ENCODE results near the gene FAM186B. TPM values are rescaled to one million over a fixed set of nuclear protein-coding genes. Genes with fewer than 3 reads are reported as not detected.
A peak's percentile ranks its signal among the peaks of the same experiment; 100 is the strongest.

Gene FAM186B
- total RNA-seq, 1 experiment from 2014 or later: 0.46 TPM

- peaks cover 14% of the 10 kb centered on the region for H3K23me2 ChIP-seq (ENCODE audit: insufficient read length, low read depth, low read length, poor library complexity, severe bottlenecking)
- H3K36me3 Mint-ChIP-seq (ENCODE audit: insufficient read depth in 1 of 3, low read depth in 3 of 3): no peaks in the 10 kb centered on the region
- no peak overlapping the region for H2BK20ac ChIP-seq (ENCODE audit: low read depth, low read length, poor library complexity, severe bottlenecking)
- no peak overlapping the region for H3K14ac ChIP-seq (ENCODE audit: insufficient read depth, low read length)
- H3K27me3 Mint-ChIP-seq (ENCODE audit: low read depth): peaks cover 96% of the 10 kb centered on the region
- DNase-seq: no peak
- no peak overlapping the region for H4K8ac ChIP-seq (replicated peaks; ENCODE audit: insufficient read length, low read depth, low read length)
- H3K4me1 Mint-ChIP-seq: peaks cover 20 to 38% of the 10 kb centered on the region in 2 experiments
- no peaks in the 10 kb centered on the region for H3K79me1 ChIP-seq (ENCODE audit: insufficient read depth, low read depth, low read length, poor library complexity, severe bottlenecking)
- H3K9ac ChIP-seq (ENCODE audit: extremely low read depth, insufficient read length, low read length): no peak overlapping the region
- no peaks in the 10 kb centered on the region; the same call in 1 of the 2 replicates for H3K4me1 ChIP-seq (ENCODE audit: insufficient read depth, low read length)
- no peak overlapping the region for H2BK5ac ChIP-seq (ENCODE audit: insufficient read length, low read length)
- H3K23ac ChIP-seq (ENCODE audit: insufficient read length, low read depth, low read length): no peak overlapping the region
- H4K5ac ChIP-seq (ENCODE audit: insufficient read length, low read depth, low read length): no peak overlapping the region
- H2BK15ac ChIP-seq (ENCODE audit: low read depth, low read length): no peak overlapping the region
- H3T11ph ChIP-seq (ENCODE audit: low read length): no peak overlapping the region
- no peak overlapping the region for H2BK120ac ChIP-seq (ENCODE audit: low read depth, low read length, poor library complexity, severe bottlenecking)
- no peaks in the 10 kb centered on the region for H4K20me1 ChIP-seq (ENCODE audit: control insufficient read depth, insufficient read depth, insufficient read length)
- H2AK5ac ChIP-seq (ENCODE audit: insufficient read length, low read length): no peak overlapping the region
- H3K56ac ChIP-seq (ENCODE audit: insufficient read length, low read depth, low read length): no peak overlapping the region
- TF ChIP-seq CTCF (conservative IDR thresholded peaks at IDR 0.05): no peak
- no peak overlapping the region for H3K4me2 ChIP-seq (ENCODE audit: insufficient read depth, insufficient read length, low read length)
- no peak overlapping the region for H2AFZ ChIP-seq (ENCODE audit: low read length)
- H3K9me3 Mint-ChIP-seq: no peaks in the 10 kb centered on the region; a peak in 1 of 5 replicates
- H3K4me3 Mint-ChIP-seq: peak overlapping the region in 1 of 2 experiments; percentile 60; a peak in 2 of 5 replicates
- H3K27me3 ChIP-seq (ENCODE audit: insufficient read depth, low read length): peaks cover 67% of the 10 kb centered on the region
- no peak overlapping the region for H4K91ac ChIP-seq (ENCODE audit: insufficient read length, low read depth, low read length)
- no peak overlapping the region for H3K27ac Mint-ChIP-seq
- H3K79me2 ChIP-seq (ENCODE audit: insufficient read depth, low read length): no peaks in the 10 kb centered on the region
- H3K4ac ChIP-seq (ENCODE audit: low read depth, low read length): no peak overlapping the region
- WGBS (ENCODE audit: extremely low coverage, insufficient read length, low lambda C conversion rate): no CpG with 5 or more reads among the region's 21 CpGs
- H3K9me3 ChIP-seq (ENCODE audit: control insufficient read depth, low read depth, low read length): no peaks in the 10 kb centered on the region
- no peak overlapping the region for H3K27ac ChIP-seq (ENCODE audit: insufficient read length, low read depth, low read length)
- no peak overlapping the region for H2BK12ac ChIP-seq (ENCODE audit: insufficient read length, low read depth, low read length)
- H3K18ac ChIP-seq (ENCODE audit: insufficient read length, low read depth, low read length): no peak overlapping the region
Observed at GRCh38 chr12:49540229-49541139, 65.0 kb downstream of the FAM186B start.
